Astrocyte (in vitro differentiated cells and primary cell): ENCODE results near the gene KIFAP3. TPM values are rescaled to one million over a fixed set of nuclear protein-coding genes. Genes with fewer than 3 reads are reported as not detected.

Experiments used
- DNase-seq: peaks from one replicate; pipeline ENCODE4 v3.0.0-alpha.2; 2010; ENCODE audit warnings: low read depth
- FAIRE-seq: peaks from 2 replicates; lab custom pipeline; 2011; peaks lifted over from hg19 to GRCh38; lab: Jason Lieb, UNC
- H2AFZ ChIP-seq: 2 replicates; pipeline ENCODE4 v1.6.0; 2012; ENCODE audit warnings: low read depth, low read length, inconsistent platforms
- H3K27ac ChIP-seq: 2 replicates; pipeline ENCODE4 v1.5.1; 2011; ENCODE audit warnings: low read depth, low read length, inconsistent platforms
- H3K27me3 ChIP-seq: 2 replicates; pipeline ENCODE4 v1.6.0; 2011; ENCODE audit warnings: low read length, inconsistent platforms; ENCODE audit not compliant: insufficient read depth
- H3K36me3 ChIP-seq: 2 replicates; pipeline ENCODE4 v1.5.1; 2011; ENCODE audit warnings: low read length, inconsistent platforms; ENCODE audit not compliant: insufficient read depth
- H3K4me1 ChIP-seq: 2 replicates; pipeline ENCODE4 v1.5.1; 2011; ENCODE audit warnings: low read length, inconsistent platforms; ENCODE audit not compliant: insufficient read depth
- H3K4me2 ChIP-seq: 2 replicates; pipeline ENCODE4 v1.6.0; 2012; ENCODE audit warnings: low read length, inconsistent platforms
- H3K4me3 ChIP-seq: 2 replicates; pipeline ENCODE4 v1.5.1; 2011; ENCODE audit warnings: low read depth, mild to moderate bottlenecking, low read length, inconsistent platforms; ENCODE audit not compliant: insufficient read depth
- H3K79me2 ChIP-seq: 2 replicates; pipeline ENCODE4 v1.6.0; 2012; ENCODE audit warnings: mild to moderate bottlenecking, low read length, inconsistent platforms; ENCODE audit not compliant: insufficient read depth
- H3K9ac ChIP-seq: 2 replicates; pipeline ENCODE4 v1.6.0; 2012; ENCODE audit warnings: mild to moderate bottlenecking, low read length, inconsistent platforms
- H3K9me3 ChIP-seq: 2 replicates; pipeline ENCODE4 v1.5.1; 2012; ENCODE audit warnings: low read depth, mild to moderate bottlenecking, low read length, inconsistent platforms; ENCODE audit not compliant: insufficient read depth
- H4K20me1 ChIP-seq: 2 replicates; pipeline ENCODE4 v1.6.0; 2012; ENCODE audit warnings: low read length, inconsistent platforms; ENCODE audit not compliant: insufficient read depth
- H3K27ac Mint-ChIP-seq: one replicate; pipeline ENCODE4 v1.8.0; 2021; ENCODE audit warnings: mild to moderate bottlenecking, mixed read lengths; ENCODE audit not compliant: unreplicated experiment
- H3K27me3 Mint-ChIP-seq: one replicate; pipeline ENCODE4 v1.8.0; 2021; ENCODE audit warnings: low read depth, mixed read lengths; ENCODE audit not compliant: unreplicated experiment
- H3K36me3 Mint-ChIP-seq: one replicate; pipeline ENCODE4 v1.8.0; 2021; ENCODE audit warnings: low read depth, mixed read lengths; ENCODE audit not compliant: unreplicated experiment
- H3K4me1 Mint-ChIP-seq: one replicate; pipeline ENCODE4 v1.8.0; 2021; ENCODE audit warnings: low read depth, mixed read lengths; ENCODE audit not compliant: unreplicated experiment
- H3K4me3 Mint-ChIP-seq: one replicate; pipeline ENCODE4 v1.8.0; 2021; ENCODE audit warnings: mild to moderate bottlenecking, moderate library complexity, mixed read lengths; ENCODE audit not compliant: unreplicated experiment
- H3K9me3 Mint-ChIP-seq: one replicate; pipeline ENCODE4 v1.8.0; 2021; ENCODE audit warnings: mild to moderate bottlenecking, mixed read lengths; ENCODE audit not compliant: unreplicated experiment
- CTCF ChIP-seq: IDR thresholded peaks from 2 replicates; pipeline ENCODE4 v1.5.1; 2011; ENCODE audit warnings: low read depth, mild to moderate bottlenecking, inconsistent platforms, low read length, moderate library complexity; ENCODE audit not compliant: insufficient read depth
- EZH2 ChIP-seq: IDR thresholded peaks from 2 replicates; pipeline ENCODE4 v1.6.1; 2012; ENCODE audit warnings: mild to moderate bottlenecking, low read length, inconsistent platforms; ENCODE audit not compliant: insufficient read depth
- total RNA-seq: library from RNA; stranded (reverse); gene quantifications from 2 replicates; pipeline ENCODE4 v1.2.1, GENCODE V29; 2021

KIFAP3 gene
- total RNA-seq, 1 donor from 2014 or later = 32.8 TPM

DNA sequence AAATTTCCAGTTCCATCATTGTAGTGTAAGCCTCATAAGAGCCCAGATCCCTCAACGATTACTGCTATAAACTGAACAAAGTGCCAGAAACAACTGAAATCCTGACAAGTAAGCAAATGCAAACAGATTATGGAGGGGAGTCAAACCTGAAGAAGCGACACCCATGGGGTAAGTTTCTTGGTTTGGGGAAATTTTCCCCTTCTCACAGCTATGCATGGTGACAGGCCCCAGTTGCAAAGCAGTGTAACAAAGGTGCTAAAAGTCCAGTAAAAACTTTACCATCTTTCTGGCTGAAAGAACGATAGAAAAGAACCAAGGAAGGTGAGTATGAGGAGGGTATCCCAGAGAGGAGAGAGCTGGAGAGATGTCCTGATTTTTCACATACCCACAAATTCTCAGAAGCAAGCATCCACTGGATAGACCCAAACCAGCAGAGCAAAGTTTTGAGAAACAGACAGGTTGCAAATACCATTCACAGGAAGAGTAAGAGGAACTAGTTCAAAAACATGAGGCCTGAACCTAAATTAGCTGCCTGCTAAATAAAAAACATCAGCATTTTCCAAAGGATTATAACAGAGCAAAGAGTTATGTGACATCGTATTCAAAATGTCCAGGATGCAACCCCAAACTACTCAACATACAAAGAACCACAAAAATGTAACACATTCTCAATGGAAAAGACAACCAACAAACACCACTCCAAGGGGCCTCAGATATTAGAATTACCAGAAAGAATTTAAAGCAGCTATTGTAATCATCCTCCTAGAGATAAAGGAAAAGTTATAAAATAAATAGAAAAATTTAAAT, 195.3 kb downstream of the KIFAP3 start:
- Histone ChIP-seq H3K36me3 (peaks cover 10% of the 10 kb centered on the region), H3K27me3 (no peaks in the 10 kb centered on the region), H3K4me3 (no peak overlapping the region), H2AFZ (no peak overlapping the region), H3K9me3 (no peaks in the 10 kb centered on the region), H3K9ac (no peak overlapping the region), H3K79me2 (no peaks in the 10 kb centered on the region), H4K20me1 (peaks cover 8% of the 10 kb centered on the region), H3K4me1 (peaks cover 3% of the 10 kb centered on the region), H3K27ac (no peak overlapping the region), H3K4me2 (no peak overlapping the region)
- no peaks in the 10 kb centered on the region for H3K27me3 Mint-ChIP-seq
- DNase-seq (peak; percentile 16), FAIRE-seq (no peak)
- no peak for TF ChIP-seq EZH2
- H3K9me3 Mint-ChIP-seq = no peaks in the 10 kb centered on the region
- H3K4me1 Mint-ChIP-seq = peaks cover 7% of the 10 kb centered on the region
- H3K36me3 Mint-ChIP-seq = peaks cover 18% of the 10 kb centered on the region
- H3K4me3 Mint-ChIP-seq = no peak overlapping the region
- H3K27ac Mint-ChIP-seq = no peak overlapping the region

GRCh38 chr1:169878498-169878897, 196.0 kb downstream of the KIFAP3 start:
- no peak for DNase-seq
- H3K4me3 Mint-ChIP-seq = no peak overlapping the region
- Histone ChIP-seq H3K27ac (no peak overlapping the region), H3K4me2 (no peak overlapping the region), H3K4me1 (peaks cover 9% of the 10 kb centered on the region), H3K9me3 (no peaks in the 10 kb centered on the region), H3K79me2 (no peaks in the 10 kb centered on the region), H3K36me3 (peaks cover 10% of the 10 kb centered on the region), H3K9ac (no peak overlapping the region), H3K27me3 (no peaks in the 10 kb centered on the region), H3K4me3 (no peak overlapping the region), H2AFZ (no peak overlapping the region), H4K20me1 (peaks cover 8% of the 10 kb centered on the region)
- no peaks in the 10 kb centered on the region for H3K27me3 Mint-ChIP-seq
- no peak overlapping the region for H3K27ac Mint-ChIP-seq
- TF ChIP-seq EZH2 (no peak), CTCF (no peak)
- no peaks in the 10 kb centered on the region for H3K9me3 Mint-ChIP-seq
- no peak for FAIRE-seq
- peaks cover 14% of the 10 kb centered on the region for H3K4me1 Mint-ChIP-seq
- H3K36me3 Mint-ChIP-seq = peaks cover 19% of the 10 kb centered on the region

GRCh38 chr1:169877800-169878491, 196.5 kb downstream of the KIFAP3 start:
- Mint-ChIP-seq H3K4me3 (no peak overlapping the region), H3K4me1 (peaks cover 16% of the 10 kb centered on the region), H3K27ac (no peak overlapping the region), H3K36me3 (peaks cover 21% of the 10 kb centered on the region), H3K27me3 (no peaks in the 10 kb centered on the region), H3K9me3 (no peaks in the 10 kb centered on the region)
- Histone ChIP-seq H3K4me2 (no peak overlapping the region), H3K36me3 (peaks cover 10% of the 10 kb centered on the region), H3K9ac (no peak overlapping the region), H3K4me1 (peaks cover 9% of the 10 kb centered on the region), H3K4me3 (peak overlapping the region; percentile 9), H3K9me3 (no peaks in the 10 kb centered on the region), H2AFZ (no peak overlapping the region), H3K79me2 (no peaks in the 10 kb centered on the region), H3K27me3 (no peaks in the 10 kb centered on the region), H4K20me1 (peaks cover 8% of the 10 kb centered on the region), H3K27ac (no peak overlapping the region)
- DNase-seq (peak; percentile 28), FAIRE-seq (no peak)
- TF ChIP-seq EZH2 = no peak
- no peak for TF ChIP-seq CTCF
